Smooth muscle cell (in vitro differentiated cells): Measurements from ENCODE around the gene SVIL. TPM values are rescaled to one million over a fixed set of nuclear protein-coding genes. Genes with fewer than 3 reads are reported as not detected.

Experiments used
- DNase-seq: peaks from one replicate; lab custom pipeline; 2025; ENCODE audit not compliant: unreplicated experiment; lab: John Stamatoyannopoulos, UW
- H2AFZ ChIP-seq: fragments of 200-600 bp; sonication (generic); 2 replicates; pipeline ENCODE4 v1.6.0; 2016; ENCODE audit warnings: antibody characterized with exemption, low read depth, mild to moderate bottlenecking
- H3F3A ChIP-seq: fragments of 200-600 bp; sonication (generic); 2 replicates; pipeline ENCODE4 v1.6.0; 2017; ENCODE audit warnings: antibody characterized with exemption, low read depth
- H3K27ac ChIP-seq: fragments of 200-600 bp; sonication (generic); 2 replicates; pipeline ENCODE4 v1.5.1; 2016; ENCODE audit warnings: low read depth, mild to moderate bottlenecking
- H3K27me3 ChIP-seq: fragments of 200-600 bp; sonication (generic); 2 replicates; pipeline ENCODE4 v1.6.1; 2016; ENCODE audit warnings: low read depth, mild to moderate bottlenecking
- H3K36me3 ChIP-seq: fragments of 200-600 bp; sonication (generic); 2 replicates; pipeline ENCODE4 v1.5.1; 2016; ENCODE audit warnings: low read depth
- H3K4me1 ChIP-seq: fragments of 200-600 bp; sonication (generic); 2 replicates; pipeline ENCODE4 v1.5.1; 2016; ENCODE audit warnings: low read depth
- H3K4me2 ChIP-seq: fragments of 200-600 bp; sonication (generic); 2 replicates; pipeline ENCODE4 v1.6.0; 2016; ENCODE audit warnings: mild to moderate bottlenecking
- H3K4me3 ChIP-seq: fragments of 200-600 bp; sonication (generic); 2 replicates; pipeline ENCODE4 v1.5.1; 2016; ENCODE audit warnings: mild to moderate bottlenecking
- H3K79me2 ChIP-seq: fragments of 200-600 bp; sonication (generic); 2 replicates; pipeline ENCODE4 v1.6.0; 2016; ENCODE audit warnings: low read depth, mild to moderate bottlenecking
- H3K9ac ChIP-seq: fragments of 200-600 bp; sonication (generic); 2 replicates; pipeline ENCODE4 v1.6.0; 2016; ENCODE audit warnings: low read depth
- H3K9me3 ChIP-seq: fragments of 200-600 bp; sonication (generic); replicated peaks from 2 replicates; pipeline ENCODE4 v1.5.1; 2016; ENCODE audit warnings: low read depth
- H4K20me1 ChIP-seq: fragments of 200-600 bp; sonication (generic); 2 replicates; pipeline ENCODE4 v1.6.0; 2016; ENCODE audit warnings: low read depth
- CTCF ChIP-seq: fragments of 200-600 bp; sonication (generic); IDR thresholded peaks from 2 replicates; pipeline ENCODE4 v1.5.1; 2017; ENCODE audit warnings: borderline replicate concordance, mild to moderate bottlenecking, antibody characterized with exemption; ENCODE audit not compliant: insufficient read depth, poor library complexity, severe bottlenecking
- WGBS: methylation state at CpG from one replicate; pipeline ENCODE4 v1.1.7; 2016; ENCODE audit warnings: low lambda C conversion rate; 5-methylcytosine and 5-hydroxymethylcytosine counted together
- polyA plus RNA-seq: library from polyadenylated mRNA; unstranded; fragments of >200 nt; fragmentation: Nextera tagmentation; extraction: Ambion mirVana; gene quantifications from 2 replicates; pipeline ENCODE4 v1.2.1, GENCODE V29; 2016
- total RNA-seq: library from RNA; depleted of rRNA; stranded (reverse); fragments of >200 nt; gene quantifications from 2 replicates; pipeline ENCODE4 v1.2.3, GENCODE V29; 2014

The SVIL gene
- total and polyA plus RNA-seq, 2 experiments from 2014 or later, result 32.5 to 33.0 TPM

- Histone ChIP-seq H3K27me3 (no peaks in the 10 kb centered on the region), H3K9me3 (peaks cover 6% of the 10 kb centered on the region), H3K4me3 (no peak overlapping the region), H3K4me1 (no peaks in the 10 kb centered on the region), H3F3A (no peaks in the 10 kb centered on the region), H3K27ac (no peak overlapping the region), H3K79me2 (peaks cover 18% of the 10 kb centered on the region), H2AFZ (no peak overlapping the region), H3K36me3 (peaks cover 5% of the 10 kb centered on the region), H3K9ac (no peak overlapping the region), H3K4me2 (no peak overlapping the region), H4K20me1 (peaks cover 8% of the 10 kb centered on the region)
- no peak for TF ChIP-seq CTCF
- no peak for DNase-seq
- WGBS, result 96% methylated on average over 4 of the region's 4 CpGs
Observed at GRCh38 chr10:29676732-29677131, 42.0 kb upstream of the SVIL start.

- H3K27me3 ChIP-seq, result no peaks in the 10 kb centered on the region
- H3K9me3 ChIP-seq, result peaks cover 6% of the 10 kb centered on the region
- DNase-seq, result no peak
- peaks cover 3% of the 10 kb centered on the region for H4K20me1 ChIP-seq
- peaks cover 18% of the 10 kb centered on the region for H3K79me2 ChIP-seq
- no peak for TF ChIP-seq CTCF
- no peaks in the 10 kb centered on the region for H3K4me1 ChIP-seq
- H2AFZ ChIP-seq, result no peak overlapping the region
- WGBS, result 100% methylated on average over 1 of the region's 1 CpG
- H3K4me2 ChIP-seq, result no peak overlapping the region
- H3K4me3 ChIP-seq, result no peak overlapping the region
- peaks cover 5% of the 10 kb centered on the region for H3K36me3 ChIP-seq
- H3K27ac ChIP-seq, result no peak overlapping the region
- no peak overlapping the region for H3K9ac ChIP-seq
- no peaks in the 10 kb centered on the region for H3F3A ChIP-seq
Observed at GRCh38 chr10:29675984-29676383, 41.2 kb upstream of the SVIL start.

- Histone ChIP-seq H3K4me1 (peaks cover 5% of the 10 kb centered on the region), H3K27me3 (no peaks in the 10 kb centered on the region), H3K9ac (no peak overlapping the region), H3K27ac (no peak overlapping the region), H3K4me2 (no peak overlapping the region), H4K20me1 (peaks cover 16% of the 10 kb centered on the region), H3K36me3 (peaks cover 5% of the 10 kb centered on the region), H2AFZ (no peak overlapping the region), H3K9me3 (peaks cover 6% of the 10 kb centered on the region), H3F3A (no peaks in the 10 kb centered on the region), H3K79me2 (peaks cover 30% of the 10 kb centered on the region), H3K4me3 (no peak overlapping the region)
- no peak for DNase-seq
- 99% methylated on average over 2 of the region's 2 CpGs for WGBS
- TF ChIP-seq CTCF, result no peak
Observed at GRCh38 chr10:29671968-29672367, 37.2 kb upstream of the SVIL start.

- no peak overlapping the region for H3K4me2 ChIP-seq
- 93% methylated on average over 7 of the region's 7 CpGs for WGBS
- H3K9me3 ChIP-seq, result peaks cover 6% of the 10 kb centered on the region
- H3K27me3 ChIP-seq, result no peaks in the 10 kb centered on the region
- H4K20me1 ChIP-seq, result peaks cover 20% of the 10 kb centered on the region
- H3K4me1 ChIP-seq, result peaks cover 8% of the 10 kb centered on the region
- no peaks in the 10 kb centered on the region for H3F3A ChIP-seq
- no peak overlapping the region for H3K27ac ChIP-seq
- H3K9ac ChIP-seq, result no peak overlapping the region
- H2AFZ ChIP-seq, result no peak overlapping the region
- DNase-seq, result no peak
- no peaks in the 10 kb centered on the region for H3K36me3 ChIP-seq
- peaks cover 35% of the 10 kb centered on the region for H3K79me2 ChIP-seq
- no peak for TF ChIP-seq CTCF
- H3K4me3 ChIP-seq, result no peak overlapping the region
Observed at GRCh38 chr10:29671228-29671780, 36.5 kb upstream of the SVIL start.
